K562 (cell line): Measurements from ENCODE around the gene SLC25A10. TPM values are rescaled to one million over a fixed set of nuclear protein-coding genes. Genes with fewer than 3 reads are reported as not detected.

Experiments
- BDP1 ChIP-seq: IDR thresholded peaks from 3 replicates; pipeline ENCODE4 v1.6.1; 2011; ENCODE audit not compliant: insufficient read length, insufficient read depth
- CC2D1A ChIP-seq: fragments of 450-650 bp; IDR thresholded peaks from 2 replicates; pipeline ENCODE4 v1.6.1; 2017; ENCODE audit warnings: mild to moderate bottlenecking
- CREM ChIP-seq: IDR thresholded peaks from 2 replicates; pipeline ENCODE4 v1.6.1; 2014; ENCODE audit warnings: antibody characterized with exemption, low read depth
- DMBX1 ChIP-seq: fragments of 250-450 bp; sonication (Bioruptor Pico); IDR thresholded peaks from 2 replicates; pipeline ENCODE4 v1.8.0; 2022; ENCODE audit warnings: inconsistent platforms, mild to moderate bottlenecking, moderate library complexity, borderline replicate concordance
- EZH2 ChIP-seq: IDR thresholded peaks from 2 replicates; pipeline ENCODE4 v1.6.1; 2012; ENCODE audit warnings: low read depth, mild to moderate bottlenecking, inconsistent platforms, low read length, borderline replicate concordance
- FOXP1 ChIP-seq: sonication (generic); formaldehyde crosslinking; IDR thresholded peaks from 2 replicates; pipeline ENCODE4 v1.8.0; 2022; ENCODE audit warnings: mild to moderate bottlenecking, missing genetic modification reagents
- JUN ChIP-seq, 2 experiments: sonication (generic) in 1 of 2; formaldehyde crosslinking in 1 of 2; IDR thresholded peaks; 2 replicates each; pipeline versions ENCODE4 v1.6.1 to v1.8.0; 2012 to 2022; ENCODE audit warnings: borderline replicate concordance in 2 of 2, mild to moderate bottlenecking in 2 of 2, improper control_type of control experiment in 1 of 2, low read depth in 1 of 2, low read length in 1 of 2, missing genetic modification reagents in 1 of 2
- MAFG ChIP-seq: fragments of 450-650 bp; conservative IDR thresholded peaks from 2 replicates; pipeline ENCODE4 v1.6.1; 2016; ENCODE audit warnings: missing genetic modification characterization, missing compliant biosample characterization
- MCM5 ChIP-seq: fragments of 450-650 bp; IDR thresholded peaks from 2 replicates; pipeline ENCODE4 v1.6.1; 2016; ENCODE audit warnings: low read depth
- PCBP2 ChIP-seq: fragments of 200-400 bp; formaldehyde crosslinking; IDR thresholded peaks from 2 replicates; pipeline ENCODE4 v1.6.1; 2018; ENCODE audit warnings: low read length, low read depth, mild to moderate bottlenecking, moderate library complexity; ENCODE audit not compliant: poor library complexity, severe bottlenecking
- RBM39 ChIP-seq: fragments of 200-400 bp; formaldehyde crosslinking; optimal IDR thresholded peaks from 2 replicates; pipeline ENCODE3; 2018; ENCODE audit warnings: low read depth, low read length
- SAP30 ChIP-seq: fragments of 200-600 bp; sonication (generic); IDR thresholded peaks from 2 replicates; pipeline ENCODE4 v1.6.1; 2012; ENCODE audit warnings: borderline replicate concordance, low read depth, mild to moderate bottlenecking, moderate library complexity, low read length, control low read depth, inconsistent platforms; ENCODE audit not compliant: insufficient read depth, poor library complexity, severe bottlenecking
- TSC22D4 ChIP-seq: fragments of 450-650 bp; IDR thresholded peaks from 2 replicates; pipeline ENCODE4 v1.6.1; 2016; ENCODE audit warnings: missing genetic modification characterization, missing biosample characterization, control low read depth
- XRCC3 ChIP-seq: fragments of 450-650 bp; IDR thresholded peaks from 2 replicates; pipeline ENCODE4 v1.6.1; 2017; ENCODE audit warnings: mild to moderate bottlenecking, moderate library complexity
- YBX1 ChIP-seq: fragments of 450-650 bp; IDR thresholded peaks from 2 replicates; pipeline ENCODE4 v1.7.1; 2016; ENCODE audit warnings: mild to moderate bottlenecking
- ZNF77 ChIP-seq: fragments of 250-450 bp; sonication (Bioruptor Pico); IDR thresholded peaks from 2 replicates; pipeline ENCODE4 v1.5.0; 2020
- polyA plus RNA-seq, 8 experiments: library from polyadenylated mRNA; depleted of rRNA in 4 of 8; stranded (reverse) in 5 of 8; unstranded in 3 of 8; fragments of >200 nt; fragmentation: Nextera tagmentation in 2 of 8; fragmentation: Illumina TruSeq in 1 of 8; extraction: Ambion mirVana in 2 of 8; extraction: Trizol in 1 of 8; gene quantifications; 2 replicates each; pipeline versions ENCODE4 v1.2.1 to v1.2.3, GENCODE V29; 2011 to 2014; ENCODE audit warnings: inconsistent platforms in 1 of 8, missing spikeins in 1 of 8
- total RNA-seq, 7 experiments: library from RNA; depleted of rRNA in 6 of 7; stranded (reverse); fragments of >200 nt in 6 of 7; fragmentation: Illumina TruSeq in 2 of 7; extraction: Trizol in 2 of 7; gene quantifications; 2 replicates each; pipeline versions ENCODE4 v1.2.1 to v1.2.3, GENCODE V29; 2011 to 2021; ENCODE audit warnings: low replicate concordance in 1 of 7
- TF ChIP-seq, protein P1 (sequence below), 2 experiments: fragments of 250-450 bp in 1 of 2; fragments of 450-650 bp in 1 of 2; sonication (Bioruptor Pico) in 1 of 2; IDR thresholded peaks; 2 replicates each; pipeline versions ENCODE4 v1.6.1 to v1.8.0; 2016 to 2021; ENCODE audit warnings: mild to moderate bottlenecking in 2 of 2, moderate library complexity in 2 of 2, missing compliant biosample characterization in 1 of 2, missing genetic modification characterization in 1 of 2
- TF ChIP-seq, protein P2 (sequence below): fragments of 250-450 bp; sonication (Bioruptor Pico); IDR thresholded peaks from 2 replicates; pipeline ENCODE4 v1.5.0; 2020; ENCODE audit warnings: mild to moderate bottlenecking, borderline replicate concordance
- TF ChIP-seq, protein P3 (sequence below): fragments of 450-650 bp; IDR thresholded peaks from 2 replicates; pipeline ENCODE4 v1.6.1; 2017; ENCODE audit warnings: antibody characterized with exemption, mild to moderate bottlenecking

The SLC25A10 gene
- total and polyA plus RNA-seq, 9 of the 15 experiments (the other 6 are each of a cell fraction or from before 2014, with no cell fraction given): 0.10 to 85.6 (median 34.3) TPM

DNA sequence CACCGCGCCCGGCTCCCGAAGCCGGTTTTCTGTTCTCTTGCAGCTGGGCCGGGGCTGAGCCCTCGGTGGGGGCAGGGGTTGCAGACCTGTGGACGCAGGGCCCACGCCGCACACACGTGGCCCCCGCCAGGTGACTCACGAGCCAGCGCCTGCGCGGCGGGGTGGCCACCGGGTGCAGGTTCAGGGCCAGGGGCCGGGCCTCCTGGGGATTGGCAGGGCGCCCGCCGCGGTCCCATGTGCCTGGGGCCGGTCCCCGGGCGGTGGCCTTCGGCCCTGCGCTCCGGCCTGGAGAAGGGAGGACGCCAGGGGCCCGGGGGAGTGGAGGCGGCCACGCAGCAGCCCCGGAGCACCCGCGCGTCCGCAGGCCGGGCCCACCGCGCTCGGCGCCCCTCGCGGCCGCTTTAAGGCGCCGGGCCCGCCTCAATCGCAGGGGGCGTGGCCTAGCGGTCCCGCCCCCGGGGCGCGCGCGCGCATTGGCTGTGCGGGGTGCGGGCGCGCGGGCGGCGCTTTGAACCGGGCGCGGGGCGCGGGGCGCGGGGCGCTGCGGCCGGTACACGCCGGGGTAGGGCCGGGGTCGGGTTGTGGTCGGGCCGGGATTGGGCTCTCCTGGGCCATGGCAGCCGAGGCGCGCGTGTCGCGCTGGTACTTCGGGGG, at the start of gene SLC25A10 (continued):
- TF ChIP-seq SAP30: peak; percentile 47
- TF ChIP-seq JUN (IDR thresholded peaks at IDR 0.05; ENCODE audit: borderline replicate concordance, low read depth, low read length): peak; percentile 67
- 0 out of 2 replicates have a peak, but pooled peaks have one; percentile 63 for TF ChIP-seq JUN (CRISPR knock-in tag; IDR thresholded peaks at IDR 0.05; ENCODE audit: borderline replicate concordance)
- TF ChIP-seq, protein P1, sequence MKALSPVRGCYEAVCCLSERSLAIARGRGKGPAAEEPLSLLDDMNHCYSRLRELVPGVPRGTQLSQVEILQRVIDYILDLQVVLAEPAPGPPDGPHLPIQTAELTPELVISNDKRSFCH (CRISPR knock-in tag; IDR thresholded peaks at IDR 0.05): no peak
- TF ChIP-seq, protein P1 (tag; IDR thresholded peaks at IDR 0.05): no peak
- TF ChIP-seq XRCC3: no peak
- no peak for TF ChIP-seq CC2D1A
- TF ChIP-seq CREM: peak; percentile 39
- TF ChIP-seq MAFG: no peak
- no peak for TF ChIP-seq MCM5
- TF ChIP-seq ZNF77 (CRISPR knock-in tag): no peak
- TF ChIP-seq PCBP2: no peak
- TF ChIP-seq FOXP1 (CRISPR knock-in tag): peak; percentile 75; the same call in 1 of the 2 replicates
- TF ChIP-seq YBX1: no peak
- TF ChIP-seq DMBX1 (CRISPR knock-in tag): no peak
- TF ChIP-seq, protein P2, sequence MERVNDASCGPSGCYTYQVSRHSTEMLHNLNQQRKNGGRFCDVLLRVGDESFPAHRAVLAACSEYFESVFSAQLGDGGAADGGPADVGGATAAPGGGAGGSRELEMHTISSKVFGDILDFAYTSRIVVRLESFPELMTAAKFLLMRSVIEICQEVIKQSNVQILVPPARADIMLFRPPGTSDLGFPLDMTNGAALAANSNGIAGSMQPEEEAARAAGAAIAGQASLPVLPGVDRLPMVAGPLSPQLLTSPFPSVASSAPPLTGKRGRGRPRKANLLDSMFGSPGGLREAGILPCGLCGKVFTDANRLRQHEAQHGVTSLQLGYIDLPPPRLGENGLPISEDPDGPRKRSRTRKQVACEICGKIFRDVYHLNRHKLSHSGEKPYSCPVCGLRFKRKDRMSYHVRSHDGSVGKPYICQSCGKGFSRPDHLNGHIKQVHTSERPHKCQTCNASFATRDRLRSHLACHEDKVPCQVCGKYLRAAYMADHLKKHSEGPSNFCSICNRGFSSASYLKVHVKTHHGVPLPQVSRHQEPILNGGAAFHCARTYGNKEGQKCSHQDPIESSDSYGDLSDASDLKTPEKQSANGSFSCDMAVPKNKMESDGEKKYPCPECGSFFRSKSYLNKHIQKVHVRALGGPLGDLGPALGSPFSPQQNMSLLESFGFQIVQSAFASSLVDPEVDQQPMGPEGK: no peak
- no peak for TF ChIP-seq RBM39
- TF ChIP-seq BDP1: no peak
- TF ChIP-seq, protein P3, sequence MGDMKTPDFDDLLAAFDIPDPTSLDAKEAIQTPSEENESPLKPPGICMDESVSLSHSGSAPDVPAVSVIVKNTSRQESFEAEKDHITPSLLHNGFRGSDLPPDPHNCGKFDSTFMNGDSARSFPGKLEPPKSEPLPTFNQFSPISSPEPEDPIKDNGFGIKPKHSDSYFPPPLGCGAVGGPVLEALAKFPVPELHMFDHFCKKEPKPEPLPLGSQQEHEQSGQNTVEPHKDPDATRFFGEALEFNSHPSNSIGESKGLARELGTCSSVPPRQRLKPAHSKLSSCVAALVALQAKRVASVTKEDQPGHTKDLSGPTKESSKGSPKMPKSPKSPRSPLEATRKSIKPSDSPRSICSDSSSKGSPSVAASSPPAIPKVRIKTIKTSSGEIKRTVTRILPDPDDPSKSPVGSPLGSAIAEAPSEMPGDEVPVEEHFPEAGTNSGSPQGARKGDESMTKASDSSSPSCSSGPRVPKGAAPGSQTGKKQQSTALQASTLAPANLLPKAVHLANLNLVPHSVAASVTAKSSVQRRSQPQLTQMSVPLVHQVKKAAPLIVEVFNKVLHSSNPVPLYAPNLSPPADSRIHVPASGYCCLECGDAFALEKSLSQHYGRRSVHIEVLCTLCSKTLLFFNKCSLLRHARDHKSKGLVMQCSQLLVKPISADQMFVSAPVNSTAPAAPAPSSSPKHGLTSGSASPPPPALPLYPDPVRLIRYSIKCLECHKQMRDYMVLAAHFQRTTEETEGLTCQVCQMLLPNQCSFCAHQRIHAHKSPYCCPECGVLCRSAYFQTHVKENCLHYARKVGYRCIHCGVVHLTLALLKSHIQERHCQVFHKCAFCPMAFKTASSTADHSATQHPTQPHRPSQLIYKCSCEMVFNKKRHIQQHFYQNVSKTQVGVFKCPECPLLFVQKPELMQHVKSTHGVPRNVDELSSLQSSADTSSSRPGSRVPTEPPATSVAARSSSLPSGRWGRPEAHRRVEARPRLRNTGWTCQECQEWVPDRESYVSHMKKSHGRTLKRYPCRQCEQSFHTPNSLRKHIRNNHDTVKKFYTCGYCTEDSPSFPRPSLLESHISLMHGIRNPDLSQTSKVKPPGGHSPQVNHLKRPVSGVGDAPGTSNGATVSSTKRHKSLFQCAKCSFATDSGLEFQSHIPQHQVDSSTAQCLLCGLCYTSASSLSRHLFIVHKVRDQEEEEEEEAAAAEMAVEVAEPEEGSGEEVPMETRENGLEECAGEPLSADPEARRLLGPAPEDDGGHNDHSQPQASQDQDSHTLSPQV: peak; percentile 78
- TF ChIP-seq TSC22D4 (tag): no peak
- TF ChIP-seq EZH2: no peak
